Mesothelial cell of epicardium (in vitro differentiated cells): ENCODE measurements around the gene KCND1. TPM values are rescaled to one million over a fixed set of nuclear protein-coding genes. Genes with fewer than 3 reads are reported as not detected.

Experiments
- DNase-seq, 2 experiments: peaks; one replicate each; pipeline ENCODE4 v3.0.0; 2021; ENCODE audit warnings: low spot score in 2 of 2; ENCODE audit not compliant: unreplicated experiment in 2 of 2
- H3K27ac Mint-ChIP-seq: 2 replicates; pipeline ENCODE4 v1.8.0; 2021; ENCODE audit warnings: mixed read lengths
- H3K27me3 Mint-ChIP-seq: 2 replicates; pipeline ENCODE4 v1.8.0; 2021; ENCODE audit warnings: low read depth, mixed read lengths
- H3K36me3 Mint-ChIP-seq: 2 replicates; pipeline ENCODE4 v1.8.0; 2021; ENCODE audit warnings: mixed read lengths
- H3K4me1 Mint-ChIP-seq: 2 replicates; pipeline ENCODE4 v1.8.0; 2021; ENCODE audit warnings: mixed read lengths
- H3K4me3 Mint-ChIP-seq: 2 replicates; pipeline ENCODE4 v1.8.0; 2021; ENCODE audit warnings: mild to moderate bottlenecking, moderate library complexity, mixed read lengths
- H3K9me3 Mint-ChIP-seq: 2 replicates; pipeline ENCODE4 v1.8.0; 2021; ENCODE audit warnings: mixed read lengths
- total RNA-seq: library from RNA; stranded (reverse); gene quantifications from 3 replicates; pipeline ENCODE4 v1.2.1, GENCODE V29; 2021
- TF ChIP-seq, protein P1 (sequence below): fragments of 200-600 bp; sonication (generic); IDR thresholded peaks from one replicate; pipeline ENCODE4 v1.5.0; 2021; ENCODE audit warnings: antibody characterized with exemption; ENCODE audit not compliant: unreplicated experiment

Gene KCND1
- total RNA-seq, 1 donor from 2014 or later = 6.1 TPM

DNA sequence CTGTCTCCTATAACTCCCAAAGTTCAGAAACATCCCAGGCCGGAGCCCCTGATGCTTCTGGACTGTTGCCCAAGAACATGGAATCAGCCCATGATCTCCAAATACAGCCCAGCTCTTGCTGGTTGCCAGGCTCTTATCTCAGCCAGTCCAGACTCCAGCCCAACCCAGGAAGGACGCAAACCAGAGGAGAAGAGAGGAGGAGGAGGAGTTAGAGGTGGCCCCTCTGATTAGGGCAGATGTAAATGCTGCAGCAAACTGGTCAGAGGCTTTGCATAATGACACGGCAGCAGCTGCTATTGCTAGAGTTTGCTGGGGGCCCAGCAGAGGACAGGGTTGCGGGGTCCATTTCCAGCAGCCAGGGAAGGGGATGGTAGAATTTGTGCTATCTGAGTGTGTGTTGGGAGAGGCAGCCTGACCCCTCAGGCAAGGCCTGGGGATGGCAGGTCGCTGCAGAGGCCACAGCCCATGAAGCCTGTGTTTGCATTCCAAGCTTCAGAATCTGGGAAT is 10.0 kb downstream of the KCND1 start:
- H3K9me3 Mint-ChIP-seq = peaks cover 13% of the 10 kb centered on the region
- H3K36me3 Mint-ChIP-seq = peaks cover 6% of the 10 kb centered on the region
- H3K4me1 Mint-ChIP-seq = peaks cover 17% of the 10 kb centered on the region
- H3K27ac Mint-ChIP-seq = peak overlapping the region; percentile 87
- no peaks in the 10 kb centered on the region for H3K27me3 Mint-ChIP-seq
- TF ChIP-seq, protein P1, sequence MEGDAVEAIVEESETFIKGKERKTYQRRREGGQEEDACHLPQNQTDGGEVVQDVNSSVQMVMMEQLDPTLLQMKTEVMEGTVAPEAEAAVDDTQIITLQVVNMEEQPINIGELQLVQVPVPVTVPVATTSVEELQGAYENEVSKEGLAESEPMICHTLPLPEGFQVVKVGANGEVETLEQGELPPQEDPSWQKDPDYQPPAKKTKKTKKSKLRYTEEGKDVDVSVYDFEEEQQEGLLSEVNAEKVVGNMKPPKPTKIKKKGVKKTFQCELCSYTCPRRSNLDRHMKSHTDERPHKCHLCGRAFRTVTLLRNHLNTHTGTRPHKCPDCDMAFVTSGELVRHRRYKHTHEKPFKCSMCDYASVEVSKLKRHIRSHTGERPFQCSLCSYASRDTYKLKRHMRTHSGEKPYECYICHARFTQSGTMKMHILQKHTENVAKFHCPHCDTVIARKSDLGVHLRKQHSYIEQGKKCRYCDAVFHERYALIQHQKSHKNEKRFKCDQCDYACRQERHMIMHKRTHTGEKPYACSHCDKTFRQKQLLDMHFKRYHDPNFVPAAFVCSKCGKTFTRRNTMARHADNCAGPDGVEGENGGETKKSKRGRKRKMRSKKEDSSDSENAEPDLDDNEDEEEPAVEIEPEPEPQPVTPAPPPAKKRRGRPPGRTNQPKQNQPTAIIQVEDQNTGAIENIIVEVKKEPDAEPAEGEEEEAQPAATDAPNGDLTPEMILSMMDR = no peak
- H3K4me3 Mint-ChIP-seq = peak overlapping the region; percentile 17
- no peak for DNase-seq

DNA sequence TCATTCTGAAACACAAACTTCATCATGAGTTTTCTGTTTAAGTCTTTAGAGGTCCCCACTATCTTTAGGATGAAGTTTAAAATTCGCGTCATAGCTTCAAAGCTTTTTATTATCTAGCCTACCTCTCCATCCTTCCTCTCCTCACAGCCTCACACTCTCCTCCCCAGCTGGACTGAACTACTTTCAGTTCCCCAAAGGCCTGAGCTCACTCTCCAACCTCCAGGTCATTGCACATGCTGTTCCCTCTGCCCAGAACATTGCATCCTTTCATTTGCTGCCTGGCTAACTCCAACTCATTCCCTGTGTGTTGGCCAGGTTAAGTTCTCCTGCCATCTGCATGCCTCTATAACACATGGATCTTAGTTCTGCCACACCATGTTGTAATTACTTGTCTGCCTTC is 11.4 kb downstream of the KCND1 start:
- peak overlapping the region; percentile 3 for H3K4me3 Mint-ChIP-seq
- H3K27ac Mint-ChIP-seq = peak overlapping the region; percentile 100
- TF ChIP-seq, protein P1 = no peak
- H3K4me1 Mint-ChIP-seq = peaks cover 25% of the 10 kb centered on the region
- peaks cover 13% of the 10 kb centered on the region for H3K9me3 Mint-ChIP-seq
- DNase-seq = no peak
- no peaks in the 10 kb centered on the region for H3K27me3 Mint-ChIP-seq
- peaks cover 7% of the 10 kb centered on the region for H3K36me3 Mint-ChIP-seq

DNA sequence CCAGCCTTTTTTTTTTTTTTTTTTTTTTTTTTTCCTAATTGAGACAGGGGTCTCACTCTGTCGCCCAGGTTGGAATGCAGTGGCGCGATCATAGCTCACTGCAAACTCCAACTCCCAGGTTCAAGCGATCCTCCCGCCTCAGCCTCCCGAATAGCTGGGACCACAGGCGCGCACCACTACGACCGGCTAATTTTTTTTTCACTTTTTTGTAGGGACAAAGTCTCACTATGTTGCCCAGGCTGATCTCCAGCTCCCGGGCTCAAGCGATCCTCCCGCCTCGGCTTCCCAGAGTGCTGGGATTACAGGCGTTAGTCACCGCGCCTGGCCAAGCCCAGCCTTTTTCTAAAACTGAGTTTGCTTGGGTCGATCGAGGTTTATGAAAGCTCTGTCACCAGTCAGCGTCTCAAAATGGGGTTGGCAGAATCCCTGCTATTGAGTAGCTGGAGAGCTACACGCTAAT is 13.0 kb downstream of the KCND1 start:
- peaks cover 30% of the 10 kb centered on the region for H3K4me1 Mint-ChIP-seq
- DNase-seq = no peak

DNA sequence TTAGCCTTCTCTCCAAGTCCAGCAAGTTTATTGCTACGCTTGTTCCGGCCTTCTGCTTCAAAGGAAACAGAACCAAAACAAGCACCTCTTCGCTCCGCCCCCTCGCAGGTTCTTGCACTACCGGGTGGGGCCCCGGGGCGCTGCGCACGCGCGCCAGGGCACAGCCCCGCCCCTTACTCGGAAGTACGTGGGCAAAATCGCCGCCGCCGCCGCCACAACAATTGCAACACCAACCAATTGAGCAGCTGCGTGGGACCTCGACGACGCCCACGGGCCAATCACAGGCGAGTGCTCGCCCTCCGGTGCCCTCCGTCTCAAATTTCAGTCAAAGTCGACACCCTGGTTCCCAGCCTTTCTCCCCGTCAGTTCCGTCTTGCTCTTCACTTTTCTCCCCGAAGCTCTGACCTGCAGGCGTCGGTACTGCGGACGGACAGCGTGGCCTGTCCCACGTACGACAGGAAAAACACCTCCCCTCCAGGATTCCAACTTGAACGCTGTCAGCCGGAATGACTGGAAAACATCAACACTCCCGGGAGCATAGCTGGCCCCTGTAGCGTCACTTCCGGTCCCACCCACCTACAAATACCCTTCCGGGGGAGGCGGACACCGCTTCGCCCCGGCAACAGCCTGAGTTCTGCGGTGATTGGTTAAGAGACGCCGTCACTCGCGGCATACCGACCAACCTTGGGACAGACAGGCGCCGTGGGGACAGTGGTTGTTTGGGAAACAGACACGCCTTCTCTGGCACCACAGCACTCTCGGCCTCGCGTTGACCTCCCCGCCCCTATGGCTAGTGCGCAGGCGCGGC is 13.6 kb downstream of the KCND1 start:
- TF ChIP-seq, protein P1 = no peak
- Mint-ChIP-seq H3K27me3 (no peaks in the 10 kb centered on the region), H3K27ac (peak overlapping the region; percentile 100), H3K4me1 (peaks cover 30% of the 10 kb centered on the region), H3K36me3 (peaks cover 2% of the 10 kb centered on the region), H3K4me3 (peak overlapping the region; percentile 100), H3K9me3 (peaks cover 10% of the 10 kb centered on the region)
- DNase-seq = peak; percentile 86 to 91

More for the DNA sequence above, 13.0 kb downstream of the KCND1 start:
- Mint-ChIP-seq H3K4me3 (peak overlapping the region; percentile 100), H3K36me3 (peaks cover 5% of the 10 kb centered on the region), H3K27ac (peak overlapping the region; percentile 100), H3K9me3 (peaks cover 11% of the 10 kb centered on the region), H3K27me3 (no peaks in the 10 kb centered on the region)
- TF ChIP-seq, protein P1 = no peak

DNA sequence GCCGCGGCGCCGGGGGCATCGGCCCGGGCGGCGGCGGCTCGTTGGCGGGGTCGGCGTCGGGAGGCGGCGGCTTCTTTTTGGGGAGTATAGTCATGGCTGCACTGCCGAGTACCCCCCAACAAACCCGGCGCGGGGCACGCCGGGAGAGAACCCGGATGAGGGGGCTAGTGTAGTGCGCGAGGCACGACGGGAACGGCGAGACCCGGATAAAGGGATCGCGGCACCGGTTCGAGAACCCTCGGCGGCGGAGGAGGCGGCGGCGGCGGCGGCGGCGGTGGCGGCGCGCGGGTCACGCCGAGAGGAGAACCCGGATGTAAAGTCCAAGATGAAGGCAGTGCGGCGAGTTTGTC is 14.2 kb downstream of the KCND1 start, which contains the start of gene OTUD5:
OTUD5 (minus strand) TSS at position 131 of the 350 bp plus-strand sequence; CDS start at position 94, 37 bp downstream.
- Mint-ChIP-seq H3K36me3 (peaks cover 2% of the 10 kb centered on the region), H3K9me3 (peaks cover 10% of the 10 kb centered on the region), H3K27ac (peak within 1 kb of the TSS; percentile 100), H3K4me1 (peaks cover 30% of the 10 kb centered on the region), H3K4me3 (peak within 1 kb of the TSS; percentile 100), H3K27me3 (no peaks in the 10 kb centered on the region)
- TF ChIP-seq, protein P1 = no peak
- DNase-seq = no peak
